ENCODE data around the gene CDCA8.
A peak's percentile ranks its signal among the peaks of the same experiment; 100 is the strongest.

CDCA8 gene

GRCh38 chr1:37691497-37692077, 729 bp upstream of the CDCA8 start:
- DNase-seq (ENCODE audit: low read depth, low spot score) = peak; percentile 22
- in situ Hi-C loops (cut with HindIII; ENCODE audit: low sequenced_read_pairs) = no loop called here
- TF ChIP-seq CTCF (IDR thresholded peaks at IDR 0.05; ENCODE audit: low read depth, low read length) = no peak
- peak overlapping the region; percentile 84 for H3K4me3 ChIP-seq (ENCODE audit: low read depth, low read length)

GRCh38 chr1:37692834-37693175, 489 bp downstream of the CDCA8 start:
- in situ Hi-C loops (cut with HindIII; ENCODE audit: low sequenced_read_pairs) = no loop called here
- no peak for TF ChIP-seq CTCF (IDR thresholded peaks at IDR 0.05; ENCODE audit: low read depth, low read length)
- peak overlapping the region; percentile 84 for H3K4me3 ChIP-seq (ENCODE audit: low read depth, low read length)
- DNase-seq (ENCODE audit: low read depth, low spot score) = no peak

GRCh38 chr1:37697090-37697489, 4.8 kb downstream of the CDCA8 start:
- DNase-seq (ENCODE audit: low read depth, low spot score) = no peak
- H3K4me3 ChIP-seq (ENCODE audit: low read depth, low read length) = no peak overlapping the region
- in situ Hi-C loops (cut with HindIII; ENCODE audit: low sequenced_read_pairs) = no loop called here
- TF ChIP-seq CTCF (IDR thresholded peaks at IDR 0.05; ENCODE audit: low read depth, low read length) = no peak

GRCh38 chr1:37697737-37698136, 5.4 kb downstream of the CDCA8 start:
- H3K4me3 ChIP-seq (ENCODE audit: low read depth, low read length) = no peak overlapping the region

GRCh38 chr1:37699147-37699546, 6.8 kb downstream of the CDCA8 start:
- DNase-seq (ENCODE audit: low read depth, low spot score) = no peak
- TF ChIP-seq CTCF (IDR thresholded peaks at IDR 0.05; ENCODE audit: low read depth, low read length) = no peak
- H3K4me3 ChIP-seq (ENCODE audit: low read depth, low read length) = no peak overlapping the region
- in situ Hi-C loops (cut with HindIII; ENCODE audit: low sequenced_read_pairs) = no loop called here

More at GRCh38 chr1:37697737-37698136, 5.4 kb downstream of the CDCA8 start:
- in situ Hi-C loops (cut with HindIII; ENCODE audit: low sequenced_read_pairs) = no loop called here
- no peak for TF ChIP-seq CTCF (IDR thresholded peaks at IDR 0.05; ENCODE audit: low read depth, low read length)
- DNase-seq (ENCODE audit: low read depth, low spot score) = no peak

GRCh38 chr1:37701051-37701450, 8.7 kb downstream of the CDCA8 start:
- in situ Hi-C loops (cut with HindIII; ENCODE audit: low sequenced_read_pairs) = no loop called here
- no peak for DNase-seq (ENCODE audit: low read depth, low spot score)
- TF ChIP-seq CTCF (IDR thresholded peaks at IDR 0.05; ENCODE audit: low read depth, low read length) = no peak
- no peak overlapping the region for H3K4me3 ChIP-seq (ENCODE audit: low read depth, low read length)

GRCh38 chr1:37703061-37703460, 10.7 kb downstream of the CDCA8 start:
- DNase-seq (ENCODE audit: low read depth, low spot score) = no peak
- TF ChIP-seq CTCF (IDR thresholded peaks at IDR 0.05; ENCODE audit: low read depth, low read length) = no peak
- no peak overlapping the region for H3K4me3 ChIP-seq (ENCODE audit: low read depth, low read length)
- in situ Hi-C loops (cut with HindIII; ENCODE audit: low sequenced_read_pairs) = no loop called here
